Measurements from ENCODE around the gene PNLIPRP1. TPM values are rescaled to one million over a fixed set of nuclear protein-coding genes. Genes with fewer than 3 reads are reported as not detected.

The PNLIPRP1 gene
- total RNA-seq, 4 donors from 2014 or later: 0.66 to 2.4 TPM; not detected in 2

- no peak for DNase-seq (ENCODE audit: low spot score in 2 of 2)
- no peak for TF ChIP-seq EP300 (IDR thresholded peaks at IDR 0.05)
- no peak for TF ChIP-seq POLR2A (IDR thresholded peaks at IDR 0.05)
- TF ChIP-seq CTCF (IDR thresholded peaks at IDR 0.05): no peak
- 50 to 55% methylated on average over 2 of the region's 2 CpGs for WGBS, 2 donors
Observed at GRCh38 chr10:116614796-116615195, 24.0 kb downstream of the PNLIPRP1 start.

GRCh38 chr10:116615199-116615776 lies 24.5 kb downstream of the PNLIPRP1 start:
- Histone ChIP-seq H3K27ac (no peak overlapping the region), H3K27me3 (peaks cover 0 to 6% of the 10 kb centered on the region in 2 donors), H3K4me1 (no peaks in the 10 kb centered on the region), H3K4me3 (no peak overlapping the region), H3K36me3 (no peaks in the 10 kb centered on the region), H3K9me3 (peaks cover 0 to 6% (median 0%) of the 10 kb centered on the region in 4 donors)
- 94 to 100% methylated on average over 2 to 3 of the region's 3 CpGs for WGBS, 2 donors
- DNase-seq (ENCODE audit: low spot score in 2 of 2): no peak
- TF ChIP-seq CTCF (IDR thresholded peaks at IDR 0.05) (no peak), EP300 (IDR thresholded peaks at IDR 0.05) (no peak), POLR2A (IDR thresholded peaks at IDR 0.05) (no peak)

More at GRCh38 chr10:116614796-116615195, 24.0 kb downstream of the PNLIPRP1 start:
- H3K27me3 ChIP-seq: peaks cover 0 to 11% of the 10 kb centered on the region in 2 donors
- H3K4me3 ChIP-seq: no peak overlapping the region
- peaks cover 0 to 11% (median 0%) of the 10 kb centered on the region in 4 donors for H3K9me3 ChIP-seq
- no peaks in the 10 kb centered on the region for H3K36me3 ChIP-seq
- no peak overlapping the region for H3K27ac ChIP-seq
- no peaks in the 10 kb centered on the region for H3K4me1 ChIP-seq

- 76 to 85% methylated on average over 20 of the region's 20 CpGs for whole genome bisulfite sequencing, 2 donors
- no peak for DNase-seq (ENCODE audit: low spot score in 2 of 2)
- TF ChIP-seq POLR2A (IDR thresholded peaks at IDR 0.05): no peak
- no peak for TF ChIP-seq CTCF (IDR thresholded peaks at IDR 0.05)
- no peak for TF ChIP-seq EP300 (IDR thresholded peaks at IDR 0.05)
- no peaks in the 10 kb centered on the region for H3K36me3 ChIP-seq
- H3K27me3 ChIP-seq: no peaks in the 10 kb centered on the region
- no peaks in the 10 kb centered on the region for H3K4me1 ChIP-seq
- H3K27ac ChIP-seq: peak within 1 kb of the TSS in 1 of 4 donors; percentile 45
- H3K4me3 ChIP-seq: peak within 1 kb of the TSS in 1 of 4 donors; percentile 3
- H3K9me3 ChIP-seq: no peaks in the 10 kb centered on the region
Observed at GRCh38 chr10:116620423-116621400, 30.0 kb downstream of the PNLIPRP1 start, which contains the start of gene PNLIPRP2. Gene PNLIPRP2 (plus strand): TSS chr10:116620953.

DNA sequence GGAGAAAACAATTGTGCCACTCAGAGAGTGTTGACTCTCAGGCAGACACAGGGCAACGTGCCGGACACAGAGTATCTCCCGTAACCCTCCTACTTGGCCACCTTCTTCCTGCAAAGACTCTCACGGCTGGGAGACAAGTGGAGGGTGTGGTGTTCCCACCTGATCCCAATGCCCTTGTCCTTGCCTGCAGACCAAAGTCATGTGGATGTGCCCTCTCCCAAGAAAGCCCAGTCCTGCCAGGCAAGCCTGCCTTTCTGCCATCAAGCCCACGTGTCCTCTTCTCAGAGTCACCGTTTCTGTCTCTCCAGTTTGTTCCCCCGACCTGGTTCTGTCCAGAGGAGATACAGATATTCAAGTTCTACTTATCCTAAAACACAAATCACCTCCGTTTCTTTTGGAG lies 30.7 kb downstream of the PNLIPRP1 start:
- peaks cover 0 to under 1% of the 10 kb centered on the region in 2 donors for H3K27me3 ChIP-seq
- H3K4me3 ChIP-seq: no peak overlapping the region
- no peak overlapping the region for H3K27ac ChIP-seq
- no peaks in the 10 kb centered on the region for H3K4me1 ChIP-seq
- TF ChIP-seq EP300 (IDR thresholded peaks at IDR 0.05) (no peak), CTCF (IDR thresholded peaks at IDR 0.05) (no peak), POLR2A (IDR thresholded peaks at IDR 0.05) (no peak)
- no peaks in the 10 kb centered on the region for H3K9me3 ChIP-seq
- DNase-seq (ENCODE audit: low spot score in 2 of 2): no peak
- no peaks in the 10 kb centered on the region for H3K36me3 ChIP-seq
- 81 to 84% methylated on average over 8 of the region's 8 CpGs for WGBS, 2 donors

Measured in tibial nerve (tissue), 4 donors.